Lower leg skin (tissue), 4 donors: ENCODE results near the gene UMAD1. TPM values are rescaled to one million over a fixed set of nuclear protein-coding genes. Genes with fewer than 3 reads are reported as not detected.
"Not testable (repeated sequence)": the region's sequence is repeated elsewhere in the genome, so short reads cannot be mapped to it uniquely, and the experiment has no call there.

Experiments used
- DNase-seq, 2 donors: peaks; one replicate each; pipeline ENCODE4 v3.0.0-alpha.2; 2019; ENCODE audit warnings: low spot score in 2 of 2
- H3K4me3 ChIP-seq: fragments of 200-600 bp; sonication (generic); 2 replicates; pipeline ENCODE4 v1.5.1; 2017; ENCODE audit warnings: mild to moderate bottlenecking, low read depth; ENCODE audit not compliant: poor library complexity, severe bottlenecking
- POLR2A ChIP-seq, 2 donors: fragments of 450-650 bp; IDR thresholded peaks; one replicate each; pipeline ENCODE4 v1.6.1; 2016 to 2017; ENCODE audit warnings: antibody characterized with exemption in 2 of 2, mild to moderate bottlenecking in 1 of 2, moderate library complexity in 1 of 2
- WGBS, 2 donors: methylation state at CpG; one replicate each; pipeline ENCODE4 v1.1.5; 2018; 5-methylcytosine and 5-hydroxymethylcytosine counted together
- intact Hi-C: fragments of 100-400 bp; cut with DNase I; formaldehyde crosslinking; loops from one replicate; pipeline ENCODE4 v1.15.0; 2023; ENCODE audit warnings: low total_unique reads
- total RNA-seq, 4 donors: library from RNA; depleted of rRNA; stranded (reverse); fragments of >200 nt; gene quantifications; one replicate each; pipeline ENCODE4 v1.1.0, GENCODE V29; 2016
- TF ChIP-seq, protein P1 (sequence below), 3 donors: fragments of 450-650 bp; IDR thresholded peaks; one replicate each; pipeline ENCODE4 v1.5.1; 2016; ENCODE audit warnings: antibody characterized with exemption in 3 of 3, mild to moderate bottlenecking in 3 of 3, moderate library complexity in 2 of 3

The UMAD1 gene
- total RNA-seq, 4 donors from 2014 or later = 12.3 to 26.1 (median 13.2) TPM

DNA sequence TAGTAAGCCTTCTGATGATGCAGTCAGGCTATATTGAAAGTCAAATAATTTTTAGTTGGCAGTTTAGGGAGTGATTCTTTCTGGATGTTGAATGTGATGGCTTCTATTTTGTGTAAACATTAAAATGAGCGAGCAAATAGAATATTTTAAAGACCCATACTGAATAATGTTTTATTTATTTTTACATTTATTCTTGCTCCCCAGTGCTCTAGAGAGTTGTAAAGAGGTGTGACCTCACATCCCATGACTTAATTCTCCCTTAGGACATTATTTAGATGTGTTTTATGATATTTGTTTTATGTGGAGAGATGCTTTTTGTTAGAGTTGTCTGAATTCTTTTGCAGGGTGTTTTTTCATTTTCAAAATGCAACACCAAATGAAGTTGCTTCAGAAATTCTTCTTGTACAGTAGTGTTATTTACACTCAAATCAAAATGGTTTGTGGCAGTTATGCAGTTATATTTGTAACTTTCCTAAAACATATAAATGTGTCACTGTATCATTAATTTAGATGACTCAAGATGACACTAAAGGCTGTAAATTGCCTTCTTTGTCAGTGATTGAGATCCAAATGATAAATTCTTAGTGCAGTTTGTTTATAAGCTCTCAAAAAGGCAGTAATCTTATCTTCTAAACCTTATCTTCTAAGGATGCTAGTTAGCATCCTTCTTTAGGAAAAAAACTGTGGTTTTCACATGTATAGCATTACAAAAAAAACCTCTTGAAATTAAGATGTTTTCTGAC lies 12.4 kb downstream of the UMAD1 start:
- intact Hi-C loops = no loop called here

DNA sequence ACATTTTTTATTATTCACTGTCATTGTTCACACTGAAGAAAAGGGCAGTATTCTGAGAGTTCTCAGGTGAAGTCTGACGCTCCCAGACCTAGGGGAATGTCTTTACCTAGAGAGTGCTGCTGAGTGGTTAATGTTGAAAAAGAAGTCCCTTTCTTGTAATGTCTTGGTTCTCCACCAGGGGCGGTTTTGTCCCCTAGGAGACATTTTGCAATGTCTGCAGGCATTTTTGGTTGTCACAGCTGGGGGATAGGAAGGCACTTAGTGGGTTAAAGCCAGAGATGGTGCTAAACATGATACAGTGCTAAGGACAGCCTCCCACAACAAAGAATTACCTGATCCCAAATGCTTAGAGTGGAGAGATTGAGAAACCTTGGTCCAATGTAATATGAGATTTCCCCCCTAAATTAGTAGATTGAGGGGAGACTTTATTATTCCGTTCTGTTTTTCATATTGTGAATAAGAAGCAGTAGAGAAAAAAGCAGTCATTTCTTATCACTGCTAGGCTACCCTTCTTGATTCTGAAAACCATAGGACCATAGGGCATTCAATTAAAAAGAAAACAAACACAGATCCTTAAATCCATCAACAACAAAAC lies 13.1 kb downstream of the UMAD1 start:
- TF ChIP-seq, protein P1, sequence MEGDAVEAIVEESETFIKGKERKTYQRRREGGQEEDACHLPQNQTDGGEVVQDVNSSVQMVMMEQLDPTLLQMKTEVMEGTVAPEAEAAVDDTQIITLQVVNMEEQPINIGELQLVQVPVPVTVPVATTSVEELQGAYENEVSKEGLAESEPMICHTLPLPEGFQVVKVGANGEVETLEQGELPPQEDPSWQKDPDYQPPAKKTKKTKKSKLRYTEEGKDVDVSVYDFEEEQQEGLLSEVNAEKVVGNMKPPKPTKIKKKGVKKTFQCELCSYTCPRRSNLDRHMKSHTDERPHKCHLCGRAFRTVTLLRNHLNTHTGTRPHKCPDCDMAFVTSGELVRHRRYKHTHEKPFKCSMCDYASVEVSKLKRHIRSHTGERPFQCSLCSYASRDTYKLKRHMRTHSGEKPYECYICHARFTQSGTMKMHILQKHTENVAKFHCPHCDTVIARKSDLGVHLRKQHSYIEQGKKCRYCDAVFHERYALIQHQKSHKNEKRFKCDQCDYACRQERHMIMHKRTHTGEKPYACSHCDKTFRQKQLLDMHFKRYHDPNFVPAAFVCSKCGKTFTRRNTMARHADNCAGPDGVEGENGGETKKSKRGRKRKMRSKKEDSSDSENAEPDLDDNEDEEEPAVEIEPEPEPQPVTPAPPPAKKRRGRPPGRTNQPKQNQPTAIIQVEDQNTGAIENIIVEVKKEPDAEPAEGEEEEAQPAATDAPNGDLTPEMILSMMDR (IDR thresholded peaks at IDR 0.05) = no peak
- TF ChIP-seq POLR2A (IDR thresholded peaks at IDR 0.05) = no peak
- 69 to 71% methylated on average over 3 of the region's 3 CpGs for WGBS, 2 donors
- H3K4me3 ChIP-seq = no peak overlapping the region
- no peak for DNase-seq
- intact Hi-C loops = no loop called here

More for the DNA sequence above, 12.4 kb downstream of the UMAD1 start:
- 77 to 79% methylated on average over 1 of the region's 1 CpG for WGBS, 2 donors
- no peak for DNase-seq
- no peak overlapping the region for H3K4me3 ChIP-seq
- TF ChIP-seq, protein P1 (IDR thresholded peaks at IDR 0.05) = no peak
- no peak for TF ChIP-seq POLR2A (IDR thresholded peaks at IDR 0.05)

DNA sequence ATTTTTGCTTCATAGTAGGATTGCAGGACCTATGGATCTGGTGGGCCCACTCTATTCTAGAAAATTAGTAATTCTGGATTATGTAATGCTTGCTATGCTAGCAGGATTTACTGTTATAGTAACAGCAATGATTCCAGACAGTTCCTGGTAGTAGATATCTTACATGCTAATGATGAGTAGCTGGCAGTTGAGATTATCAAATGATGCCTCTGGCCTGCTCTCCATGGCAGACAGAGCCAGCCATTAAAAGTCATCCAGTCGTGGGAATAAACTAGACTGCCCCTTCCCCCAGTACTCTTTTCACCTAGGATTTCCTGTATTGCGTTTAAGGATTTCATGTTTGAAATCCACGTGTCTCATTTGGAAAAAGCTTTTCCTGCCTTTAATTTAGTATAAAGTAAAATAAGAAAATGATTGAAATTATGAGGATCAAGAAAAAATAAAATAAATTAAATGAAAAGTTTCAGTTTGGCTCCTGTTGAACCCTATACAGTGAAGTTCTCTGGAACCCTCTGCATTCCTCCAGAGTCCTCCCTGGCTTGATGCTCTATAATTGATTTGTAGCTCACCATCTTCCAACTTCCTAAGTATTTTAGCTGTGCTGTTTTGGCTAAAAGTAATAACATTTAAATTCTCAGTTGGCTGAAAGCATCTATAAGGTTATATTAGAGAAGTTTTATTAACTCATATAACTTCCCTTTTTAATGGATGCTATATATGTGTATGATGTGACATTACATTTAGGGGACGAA lies 14.6 kb downstream of the UMAD1 start:
- 78 to 81% methylated on average over 4 of the region's 4 CpGs for WGBS, 2 donors
- intact Hi-C loops = no loop called here
- TF ChIP-seq, protein P1 (IDR thresholded peaks at IDR 0.05) = no peak
- no peak for TF ChIP-seq POLR2A (IDR thresholded peaks at IDR 0.05)
- H3K4me3 ChIP-seq = no peak overlapping the region
- DNase-seq = no peak

DNA sequence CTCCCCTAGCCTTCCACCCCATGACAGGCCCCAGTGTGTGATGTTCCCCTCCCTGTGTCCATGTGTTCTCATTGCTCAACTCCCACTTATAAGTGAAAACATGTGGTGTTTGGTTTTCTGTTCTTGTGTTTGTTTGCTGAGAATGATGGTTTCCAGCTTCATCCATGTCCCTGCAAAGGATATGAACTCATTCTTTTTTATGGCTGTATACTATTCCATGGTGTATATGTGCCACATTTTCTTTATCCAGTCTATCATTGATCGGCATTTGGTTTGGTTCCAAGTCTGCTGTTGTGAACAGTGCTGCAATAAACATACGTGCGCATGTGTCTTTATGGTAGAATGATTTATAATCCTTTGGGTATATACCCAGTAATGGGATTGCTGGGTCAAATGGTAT lies 15.9 kb downstream of the UMAD1 start:
- intact Hi-C loops, H3K4me3 ChIP-seq, DNase-seq: not testable (repeated sequence)
- WGBS, 2 donors = 95 to 100% methylated on average over 3 of the region's 3 CpGs

DNA sequence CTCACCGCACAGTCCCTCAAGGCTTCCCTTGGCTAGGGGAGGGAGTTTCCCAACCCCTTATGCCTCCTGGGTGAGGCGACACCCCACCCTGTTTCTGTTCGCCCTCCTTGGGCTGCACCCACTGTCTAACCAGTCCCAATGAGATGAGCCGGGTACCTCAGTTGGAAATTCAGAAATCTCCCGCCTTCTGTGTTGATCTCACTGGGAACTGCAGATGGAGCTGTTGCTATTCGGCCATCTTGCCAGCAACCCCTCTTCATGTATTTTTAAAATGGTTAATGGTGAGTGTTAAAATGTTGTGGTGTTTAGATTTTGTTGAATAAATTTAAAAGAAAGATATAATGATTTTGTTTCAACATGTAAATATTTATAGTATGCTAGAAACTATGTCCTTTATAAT lies 22.0 kb downstream of the UMAD1 start:
- TF ChIP-seq, protein P1 (IDR thresholded peaks at IDR 0.05) = no peak
- no peak for TF ChIP-seq POLR2A (IDR thresholded peaks at IDR 0.05)
- H3K4me3 ChIP-seq = no peak overlapping the region
- no peak for DNase-seq
- 86 to 89% methylated on average over 6 of the region's 6 CpGs for WGBS, 2 donors
- intact Hi-C loops = no loop called here

DNA sequence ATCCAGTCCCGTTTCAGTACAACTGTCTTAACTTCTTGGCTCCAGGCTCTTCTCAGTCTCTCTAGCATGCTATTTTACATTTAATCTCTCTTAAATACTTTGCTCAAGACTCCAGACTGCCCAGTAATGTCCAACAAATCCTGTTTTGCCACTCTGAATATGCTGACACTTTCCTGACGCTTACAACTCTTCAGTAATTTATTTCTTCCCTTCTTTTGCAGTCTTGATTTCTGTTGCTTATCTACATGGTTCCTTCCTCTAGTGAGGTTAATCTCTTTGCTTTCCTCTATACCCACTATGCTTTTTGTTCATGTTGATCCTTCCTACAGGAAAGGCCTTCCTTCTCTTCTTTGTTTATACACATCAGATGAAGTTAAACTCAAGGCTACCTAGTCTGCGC lies 23.7 kb downstream of the UMAD1 start:
- DNase-seq = no peak
- WGBS, 2 donors = 62 to 74% methylated on average over 3 of the region's 3 CpGs
- no peak overlapping the region for H3K4me3 ChIP-seq
- intact Hi-C loops = no loop called here
- TF ChIP-seq, protein P1 (IDR thresholded peaks at IDR 0.05) = no peak
- no peak for TF ChIP-seq POLR2A (IDR thresholded peaks at IDR 0.05)
